NCI-H446 (cell line): Measurements from ENCODE around the gene C11orf71.

ENCODE experiments used
- DNase-seq, 2 experiments: peaks; one replicate each; lab custom pipeline; 2025; lab: John Stamatoyannopoulos, UW

The C11orf71 gene

DNA sequence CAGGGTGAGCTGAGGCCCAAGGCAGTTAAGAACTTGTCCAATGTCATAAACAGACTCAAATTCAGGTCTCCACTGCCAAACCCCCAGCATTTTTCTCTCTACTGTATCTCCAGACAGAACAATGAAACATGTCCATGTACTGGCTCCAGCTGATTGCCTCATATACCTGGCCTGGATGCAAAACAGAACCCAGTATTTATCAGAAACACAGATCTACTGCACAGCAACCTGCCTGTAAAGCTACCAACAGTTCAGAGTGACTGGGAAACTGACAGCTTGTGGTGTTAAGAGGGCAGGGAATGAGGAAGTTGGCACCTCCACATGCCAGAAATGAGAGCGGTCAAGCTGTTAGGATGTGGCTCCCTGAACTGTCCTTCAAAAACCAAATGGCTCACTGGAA lies 41.6 kb downstream of the C11orf71 start:
- no peak for DNase-seq

DNA sequence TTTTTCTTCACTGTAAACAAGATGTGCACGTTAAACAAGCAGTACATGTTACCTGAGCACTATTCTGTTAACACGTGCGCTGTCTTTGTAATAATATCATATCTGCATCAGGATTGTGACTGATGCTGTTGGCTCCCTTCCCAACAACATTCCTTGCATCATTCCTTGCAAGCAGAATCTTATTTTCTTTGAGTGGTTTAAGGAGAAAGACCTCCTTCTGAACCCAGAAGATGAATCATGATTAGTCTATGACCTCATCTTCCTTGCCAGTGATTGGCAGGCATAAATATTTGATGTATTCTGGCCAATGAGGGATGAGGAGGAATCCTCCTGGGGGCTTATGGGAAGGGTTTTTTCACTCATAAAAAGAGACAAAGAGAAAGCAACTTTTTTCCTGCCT lies 46.2 kb downstream of the C11orf71 start:
- DNase-seq: no peak

DNA sequence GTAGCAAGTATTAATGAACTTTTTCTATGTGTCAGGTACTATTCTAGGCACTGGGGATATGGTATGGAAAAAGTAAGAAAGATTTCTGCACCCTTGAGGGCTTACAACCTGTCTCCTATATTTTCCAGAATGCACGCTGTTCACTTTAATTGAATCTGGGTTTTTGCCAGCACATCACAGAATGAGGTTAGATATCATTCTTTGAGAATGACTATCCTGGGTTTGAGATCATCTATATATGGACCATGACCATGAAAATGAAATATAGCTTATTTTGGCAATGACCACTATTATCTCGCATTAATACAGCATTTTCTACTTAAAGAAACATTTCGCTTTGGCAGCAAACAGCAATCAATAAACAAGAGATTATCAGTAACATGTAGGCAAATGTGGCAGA lies 46.9 kb downstream of the C11orf71 start:
- no peak for DNase-seq

DNA sequence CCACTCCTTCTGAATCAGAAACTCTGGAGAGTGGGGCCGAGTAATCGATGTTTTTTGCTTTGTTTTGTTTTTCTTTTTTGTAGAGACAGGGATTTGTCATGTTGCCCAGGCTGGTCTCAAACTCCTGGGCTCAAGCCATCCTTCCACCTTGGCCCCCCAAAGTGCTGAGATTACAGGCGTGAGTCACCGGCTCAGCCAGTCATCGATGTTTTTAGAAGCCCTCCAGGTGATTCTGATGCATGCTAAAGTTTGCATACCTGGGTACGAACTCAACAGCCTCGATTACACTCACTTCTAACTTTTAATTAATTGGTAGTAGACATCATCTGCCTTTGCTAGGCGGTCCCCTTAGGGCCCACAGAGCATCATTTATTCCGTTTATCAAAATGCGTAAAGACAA lies 50.3 kb downstream of the C11orf71 start:
- no peak for DNase-seq
